T-helper 1 cell treated with Interleukin-12 subunit alpha and Interleukin-12 subunit beta and Interleukin-4 antibody, amounts not matched to agents 30 ng/mL and 1 ng/mL, for 36 hours (primary cell): ENCODE data around the gene PPP3R1. TPM values are rescaled to one million over a fixed set of nuclear protein-coding genes. Genes with fewer than 3 reads are reported as not detected.

Source experiments
- intact Hi-C: fragments of 100-400 bp; cut with micrococcal nuclease; formaldehyde crosslinking; loops from one replicate; pipeline ENCODE4 v1.15.1; 2024
- total RNA-seq: library from RNA; stranded (reverse); gene quantifications from 2 replicates; pipeline ENCODE4 v1.2.3, GENCODE V29; 2022

The PPP3R1 gene
- total RNA-seq, 1 donor from 2014 or later = 77.5 TPM

GRCh38 chr2:68157002-68157401, 95.3 kb downstream of the PPP3R1 start:
- intact Hi-C loops = loop anchor here (1.0 to 10.0 kb wide), 11 partner anchors 28 to 760 kb away; partner anchors contain the start of genes APLF, C1D, ETAA1 and FBXO48

DNA sequence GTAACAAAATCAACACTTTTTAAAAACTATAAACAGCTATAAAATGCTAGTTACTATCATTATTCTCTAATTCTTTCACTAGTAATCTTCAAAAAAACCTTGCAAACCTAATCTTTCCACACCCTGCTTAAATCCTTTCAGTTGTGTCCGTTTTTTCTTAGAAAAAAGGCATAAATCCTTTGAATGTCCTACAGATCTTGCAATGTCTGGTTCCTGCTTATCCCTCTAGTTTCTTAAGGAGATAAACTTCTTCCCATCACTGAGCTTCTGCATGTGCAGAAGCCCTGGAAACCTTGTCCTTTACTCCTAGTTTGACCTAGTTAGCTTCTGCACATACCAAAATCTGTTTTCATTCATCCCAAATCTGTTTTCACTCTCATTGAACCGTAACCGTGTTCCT, 95.9 kb downstream of the PPP3R1 start:
- intact Hi-C loops = loop anchor here (5.0 to 10.0 kb wide), 2 partner anchors 568 to 759 kb away; partner anchors contain the start of gene ETAA1

DNA sequence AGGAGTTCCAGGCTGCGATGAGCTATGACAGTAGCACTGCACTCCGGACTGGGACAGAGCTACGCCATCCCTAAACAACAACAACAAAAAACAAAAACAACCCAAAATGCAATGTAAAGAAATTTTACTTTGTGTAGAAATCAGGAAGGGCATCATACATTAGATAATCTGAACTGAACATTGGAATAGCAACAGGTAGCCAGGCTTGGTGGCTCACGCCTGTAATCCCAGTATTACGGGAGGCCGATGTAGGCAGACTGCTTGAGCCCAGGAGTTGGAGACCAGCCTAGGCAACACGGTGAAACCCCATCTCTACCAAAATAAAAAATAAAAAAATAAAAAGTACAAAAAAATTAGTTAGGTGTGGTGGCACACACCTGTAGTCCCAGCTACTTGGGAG, 96.7 kb downstream of the PPP3R1 start:
- intact Hi-C loops = loop anchor here (5.0 to 10.0 kb wide), 2 partner anchors 569 to 758 kb away; partner anchors contain the start of gene ETAA1

DNA sequence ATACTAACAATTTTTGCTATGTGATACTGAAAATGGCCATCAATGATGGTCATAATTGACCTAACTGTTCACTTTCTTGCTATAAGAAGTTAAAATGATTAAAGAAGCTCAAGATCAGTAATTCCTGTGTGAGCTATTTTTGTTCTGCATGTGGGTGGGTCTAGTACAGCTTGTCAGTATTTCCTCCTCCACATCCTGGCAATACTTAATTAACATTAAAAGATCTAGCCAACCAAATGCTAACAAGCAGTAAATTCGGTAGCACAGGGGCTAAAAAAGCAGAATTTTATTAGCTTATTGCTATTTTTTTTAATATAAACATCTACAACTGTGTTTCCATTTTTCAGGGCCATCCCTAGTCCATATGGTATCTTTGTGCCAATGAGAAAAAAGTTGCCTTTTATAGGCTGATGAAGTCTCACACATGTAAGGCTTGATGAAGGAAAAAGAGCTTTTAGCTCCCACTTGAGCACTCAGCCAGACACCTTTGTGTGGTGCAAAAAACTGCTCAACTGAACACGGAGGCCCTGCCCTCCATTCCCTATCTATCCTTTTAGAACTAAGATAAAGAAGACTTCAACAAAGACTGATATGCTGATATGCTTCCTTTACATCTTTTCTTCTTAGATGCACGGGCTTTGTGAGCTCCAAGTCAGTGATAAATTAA, 99.5 kb downstream of the PPP3R1 start:
- intact Hi-C loops = loop anchor here (10.0 kb wide), 1 partner anchor 572 kb away; no protein-coding TSS in a partner anchor

- intact Hi-C loops = loop anchor here (10.0 kb wide), 1 partner anchor 574 kb away; no protein-coding TSS in a partner anchor
These were observed 101.3 kb downstream of the PPP3R1 start for GRCh38 chr2:68151037-68151436.

DNA sequence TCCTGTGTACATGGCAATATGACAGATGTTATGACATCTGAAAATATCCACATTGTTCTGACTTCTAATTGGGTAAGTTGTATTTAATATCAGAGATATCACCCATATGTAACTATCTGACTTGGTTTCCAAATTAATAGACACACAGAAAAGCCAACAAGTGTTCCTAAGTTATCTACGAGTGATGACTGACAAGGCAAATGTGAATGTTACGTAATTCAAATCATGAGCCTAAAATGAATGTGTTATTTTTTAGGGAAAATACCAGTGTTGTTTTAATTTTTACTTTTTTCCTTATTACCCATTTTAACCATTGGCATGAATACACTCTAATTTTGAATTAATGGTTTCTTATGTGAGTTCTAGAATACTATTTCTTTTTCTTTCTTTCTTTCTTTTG, 110.5 kb downstream of the PPP3R1 start:
- intact Hi-C loops = no loop called here

GRCh38 chr2:68135448-68136320, 116.6 kb downstream of the PPP3R1 start:
- intact Hi-C loops = no loop called here

DNA sequence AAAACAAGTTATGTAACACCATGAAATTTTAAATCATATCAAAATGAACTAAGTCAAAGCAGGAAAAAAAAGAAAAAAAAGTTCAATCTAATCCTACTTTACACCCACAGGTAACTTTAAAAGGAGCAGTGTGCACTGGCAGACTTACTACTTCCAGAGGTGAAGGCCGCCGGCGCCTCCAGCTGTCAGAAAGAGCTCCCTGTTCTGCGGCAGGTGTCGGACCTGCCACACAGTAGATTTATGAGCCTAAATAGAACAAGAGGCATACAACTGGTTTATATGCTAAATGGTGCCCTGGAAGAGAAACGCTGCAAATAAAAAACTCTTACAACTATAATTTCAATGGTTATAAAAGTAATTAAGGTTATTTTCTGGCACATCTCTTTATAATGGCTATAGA, 117.8 kb downstream of the PPP3R1 start:
- intact Hi-C loops = no loop called here

- intact Hi-C loops = no loop called here
These were observed 118.2 kb downstream of the PPP3R1 start for GRCh38 chr2:68134120-68134519.

Other genes with a start within 250 kb of the PPP3R1 start
- gene C1D, start 189.5 kb downstream of the PPP3R1 start, total RNA-seq = 22.3 and 23.9 TPM in 2 replicates
- 16.0 and 17.0 TPM in 2 replicates for gene PNO1, start 94.6 kb downstream of the PPP3R1 start, total RNA-seq
- not detected in 2 replicates for gene CNRIP1, start 67.4 kb upstream of the PPP3R1 start, total RNA-seq
- 3.9 and 5.6 TPM in 2 replicates for gene PLEK, start 112.8 kb upstream of the PPP3R1 start, total RNA-seq
- 2.4 and 2.5 TPM in 2 replicates for gene FBXO48, start 214.8 kb upstream of the PPP3R1 start, total RNA-seq
- gene APLF, start 215.1 kb upstream of the PPP3R1 start, total RNA-seq = 3.3 and 3.5 TPM in 2 replicates